Right lobe of liver (tissue), 6 donors: ENCODE measurements around the gene FAM167B. TPM values are rescaled to one million over a fixed set of nuclear protein-coding genes. Genes with fewer than 3 reads are reported as not detected.
A peak's percentile ranks its signal among the peaks of the same experiment; 100 is the strongest.

Experiments
- ATAC-seq, 4 donors: fragments of 200-7000 bp; cut with Tn5 transposase; one replicate each; pipeline ENCODE4 v1.9.1; 2020; ENCODE audit warnings: mild to moderate bottlenecking in 4 of 4, moderate library complexity in 4 of 4
- DNase-seq, 3 donors: peaks; one replicate each; pipeline ENCODE4 v3.0.0-alpha.2; 2020
- H3K27ac ChIP-seq, 3 donors: fragments of 200-600 bp; one replicate each; pipeline ENCODE4 v1.8.0; 2022
- H3K27me3 ChIP-seq, 2 donors: fragments of 200-600 bp; one replicate each; pipeline ENCODE4 v1.8.0; 2022
- H3K36me3 ChIP-seq, 4 donors: fragments of 200-600 bp; sonication (generic) in 1 of 4; one replicate each; pipeline versions ENCODE4 v1.5.1 to v1.8.0; 2017 to 2022; ENCODE audit warnings: control low read depth in 1 of 4
- H3K4me1 ChIP-seq, 4 donors: fragments of 200-600 bp; sonication (generic) in 1 of 4; one replicate each; pipeline versions ENCODE4 v1.5.1 to v1.8.0; 2017 to 2022; ENCODE audit warnings: control low read depth in 1 of 4
- H3K4me3 ChIP-seq, 3 donors: fragments of 200-600 bp; one replicate each; pipeline ENCODE4 v1.8.0; 2022
- H3K9me3 ChIP-seq, 4 donors: fragments of 200-600 bp; sonication (generic) in 1 of 4; one replicate each; pipeline versions ENCODE4 v1.5.1 to v1.8.0; 2017 to 2022; ENCODE audit warnings: control low read depth in 1 of 4
- CTCF ChIP-seq, 4 donors: fragments of 200-600 bp in 3 of 4; fragments of 450-650 bp in 1 of 4; IDR thresholded peaks; one replicate each; pipeline versions ENCODE4 v1.5.1 to v1.8.0; 2016 to 2022; ENCODE audit warnings: antibody characterized with exemption in 4 of 4, mild to moderate bottlenecking in 2 of 4
- POLR2A ChIP-seq: fragments of 450-650 bp; IDR thresholded peaks from one replicate; pipeline ENCODE4 v1.6.1; 2017; ENCODE audit warnings: antibody characterized with exemption, mild to moderate bottlenecking
- WGBS: methylation state at CpG from one replicate; pipeline ENCODE4 v1.1.6; 2018; ENCODE audit warnings: low coverage, low lambda C conversion rate; ENCODE audit not compliant: insufficient coverage; ENCODE audit errors: missing lambda C conversion rate; 5-methylcytosine and 5-hydroxymethylcytosine counted together
- intact Hi-C, 2 donors: fragments of 100-400 bp; cut with DNase I; formaldehyde crosslinking; loops; one replicate each; pipeline versions ENCODE4 v1.11.2 to v1.14.1; 2022
- total RNA-seq, 6 experiments: library from RNA; depleted of rRNA in 2 of 6; stranded (reverse); fragments of >200 nt in 2 of 6; fragmentation: NEBNext Ultra II Directional in 3 of 6; extraction: Animal tissue kit (Norgen Biotek cat#: 25700) in 3 of 6; gene quantifications; one replicate each; pipeline versions ENCODE4 v1.1.0 to v1.2.4, GENCODE V29; 2016 to 2023
- donor health status: DM: no; HTN: yes; CAD: no.
- donor health status: DM: no; HTN: no; CAD: no.
- donor health status: DM: no; HTN: no; CAD: no.
- donor health status: DM: no; HTN: yes; CAD: no.
- donor health status: DM: no; HTN: yes; CAD: no.

Gene FAM167B
- total RNA-seq, 6 experiments from 2014 or later, result 1.3 to 9.4 (median 5.2) TPM

- Histone ChIP-seq H3K36me3 (peaks cover 0 to 6% (median 0%) of the 10 kb centered on the region in 4 donors), H3K4me1 (peaks cover 0 to under 1% (median 0%) of the 10 kb centered on the region in 4 donors), H3K27ac (peak overlapping the region in 1 of 3 donors; percentile 9), H3K27me3 (no peaks in the 10 kb centered on the region), H3K9me3 (no peaks in the 10 kb centered on the region), H3K4me3 (no peak overlapping the region)
- peak; percentile 89 to 96 (median 94) for ATAC-seq
- intact Hi-C loops, result loop anchor here in 1 of 2 donors (10.0 kb wide), 1 partner anchor 149 kb away; the partner anchor contains the start of genes FAM229A and TSSK3
- DNase-seq, result peak in 2 of 3 donors; percentile 67 to 69
- 65% methylated on average over 6 of the region's 10 CpGs for WGBS
- TF ChIP-seq POLR2A (no peak), CTCF (IDR thresholded peaks at IDR 0.05) (peak; percentile 73 to 87 (median 84))
Observed at GRCh38 chr1:32215629-32216480, 31.2 kb upstream of the FAM167B start.

GRCh38 chr1:32216566-32216965 lies 30.5 kb upstream of the FAM167B start:
- intact Hi-C loops, result loop anchor here in 1 of 2 donors (10.0 kb wide), 1 partner anchor 148 kb away; the partner anchor contains the start of genes FAM229A and TSSK3
- no peak overlapping the region for H3K4me3 ChIP-seq
- H3K36me3 ChIP-seq, result peaks cover 0 to 6% (median 0%) of the 10 kb centered on the region in 4 donors
- peaks cover 0 to 7% (median 3%) of the 10 kb centered on the region in 4 donors for H3K4me1 ChIP-seq
- H3K27ac ChIP-seq, result no peak overlapping the region
- DNase-seq, result no peak
- WGBS, result 57% methylated on average over 1 of the region's 5 CpGs
- ATAC-seq, result peak in 1 of 4 donors; percentile 23
- no peaks in the 10 kb centered on the region for H3K9me3 ChIP-seq
- TF ChIP-seq POLR2A (no peak), CTCF (IDR thresholded peaks at IDR 0.05) (no peak)
- H3K27me3 ChIP-seq, result no peaks in the 10 kb centered on the region

GRCh38 chr1:32219022-32219421 lies 28.0 kb upstream of the FAM167B start:
- no peaks in the 10 kb centered on the region for H3K9me3 ChIP-seq
- no peak for ATAC-seq
- no peaks in the 10 kb centered on the region for H3K27me3 ChIP-seq
- H3K4me1 ChIP-seq, result peaks cover 0 to 22% (median 13%) of the 10 kb centered on the region in 4 donors
- 73% methylated on average over 2 of the region's 7 CpGs for WGBS
- DNase-seq, result no peak
- H3K4me3 ChIP-seq, result no peak overlapping the region
- H3K27ac ChIP-seq, result no peak overlapping the region
- TF ChIP-seq POLR2A (no peak), CTCF (IDR thresholded peaks at IDR 0.05) (no peak)
- H3K36me3 ChIP-seq, result peaks cover 0 to 6% (median 0%) of the 10 kb centered on the region in 4 donors
- intact Hi-C loops, result loop anchor here in 1 of 2 donors (10.0 kb wide), 1 partner anchor 146 kb away; the partner anchor contains the start of genes FAM229A and TSSK3

- whole genome bisulfite sequencing, result 85% methylated on average over 4 of the region's 4 CpGs
- no peak for TF ChIP-seq POLR2A
- Histone ChIP-seq H3K4me1 (peaks cover 0 to 30% (median 15%) of the 10 kb centered on the region in 4 donors), H3K4me3 (peak overlapping the region; percentile 73 to 93 (median 91)), H3K27me3 (no peaks in the 10 kb centered on the region), H3K27ac (no peak overlapping the region), H3K36me3 (peaks cover 0 to 19% (median 7%) of the 10 kb centered on the region in 4 donors), H3K9me3 (no peaks in the 10 kb centered on the region)
- ATAC-seq (no peak), DNase-seq (no peak)
- intact Hi-C loops, result no loop called here
Observed at GRCh38 chr1:32220746-32221580, 26.1 kb upstream of the FAM167B start.
